ENCODE results near the gene BUD23. TPM values are rescaled to one million over a fixed set of nuclear protein-coding genes. Genes with fewer than 3 reads are reported as not detected.

The BUD23 gene
- polyA plus RNA-seq, 1 donor: 76.7 TPM

DNA sequence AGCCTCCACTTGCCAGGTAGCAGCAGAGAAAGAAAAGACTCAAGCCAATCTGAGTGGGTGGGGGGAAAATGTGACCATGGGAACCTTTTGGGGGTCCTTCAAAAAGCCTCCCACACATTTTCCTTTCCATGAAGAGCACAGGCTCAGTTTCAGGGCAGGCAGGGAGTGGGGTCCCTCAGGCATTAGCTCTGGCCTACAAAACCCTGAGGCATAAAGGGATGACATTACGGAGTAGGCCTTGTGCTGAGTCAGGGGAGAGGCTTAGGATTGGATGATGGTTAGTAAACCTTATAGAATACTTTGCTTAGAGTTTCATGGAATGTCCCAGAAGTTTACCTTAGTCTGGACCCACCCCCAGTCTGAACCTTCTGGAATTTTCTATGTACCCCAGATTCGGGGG, 3.7 kb upstream of the BUD23 start:
- WGBS (ENCODE audit: insufficient coverage, low lambda C conversion rate): no CpG with 5 or more reads among the region's 2 CpGs
- Histone ChIP-seq H3K4me1 (ENCODE audit: control insufficient read depth, insufficient read depth, low read length) (peaks cover 15% of the 10 kb centered on the region), H3K9me3 (ENCODE audit: control insufficient read depth, low read depth, low read length) (no peaks in the 10 kb centered on the region), H3K27me3 (ENCODE audit: control insufficient read depth, insufficient read depth, low read length) (no peaks in the 10 kb centered on the region), H3K36me3 (ENCODE audit: control insufficient read depth, insufficient read depth, low read length) (peaks cover 9% of the 10 kb centered on the region), H3K4me3 (ENCODE audit: low read length) (no peak overlapping the region), H3K27ac (ENCODE audit: low read length) (no peak overlapping the region)
- DNase-seq: no peak

DNA sequence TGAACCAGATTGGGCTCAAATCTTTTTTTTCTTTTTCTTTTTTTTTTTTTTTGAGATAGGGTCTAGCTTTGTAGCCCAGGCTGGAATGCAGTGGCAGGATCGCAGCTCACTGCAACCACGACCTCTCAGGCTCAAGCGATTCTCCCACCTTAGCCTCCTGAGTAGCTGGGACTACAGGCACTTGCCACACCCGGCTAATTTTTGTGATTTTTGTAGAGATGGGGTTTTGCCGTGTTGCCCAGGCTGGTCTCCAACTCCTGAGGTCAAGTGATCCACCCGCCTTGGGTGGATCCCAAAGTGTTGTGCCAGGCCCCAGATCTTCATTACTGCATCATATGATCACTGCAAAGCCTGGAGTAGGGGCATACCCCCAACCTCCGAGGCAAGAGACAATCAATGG, 2.9 kb upstream of the BUD23 start:
- Histone ChIP-seq H3K27ac (ENCODE audit: low read length) (no peak overlapping the region), H3K4me1 (ENCODE audit: control insufficient read depth, insufficient read depth, low read length) (peaks cover 15% of the 10 kb centered on the region)
- DNase-seq: no peak

DNA sequence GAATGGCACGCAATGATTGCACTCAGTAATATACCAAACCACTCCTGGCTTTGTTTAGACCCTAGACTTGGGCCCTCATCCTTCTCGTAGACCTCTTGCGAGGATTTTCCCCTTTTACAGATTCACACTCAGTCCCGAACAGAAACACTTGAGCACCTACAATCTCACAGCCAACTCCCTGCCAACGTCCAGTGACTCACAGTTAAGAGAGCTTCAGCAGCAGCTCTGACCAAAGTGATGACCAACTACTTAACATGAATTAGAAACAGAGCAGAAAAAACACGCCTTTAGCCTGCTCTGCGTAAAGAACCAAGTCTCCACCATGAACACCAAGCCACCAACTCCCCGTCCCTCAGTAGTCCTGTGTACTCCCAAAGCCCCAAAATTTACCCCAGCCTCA, 2.4 kb upstream of the BUD23 start:
- Histone ChIP-seq H3K4me1 (ENCODE audit: control insufficient read depth, insufficient read depth, low read length) (peaks cover 15% of the 10 kb centered on the region), H3K27ac (ENCODE audit: low read length) (no peak overlapping the region), H3K27me3 (ENCODE audit: control insufficient read depth, insufficient read depth, low read length) (no peaks in the 10 kb centered on the region), H3K36me3 (ENCODE audit: control insufficient read depth, insufficient read depth, low read length) (peaks cover 11% of the 10 kb centered on the region), H3K9me3 (ENCODE audit: control insufficient read depth, low read depth, low read length) (no peaks in the 10 kb centered on the region), H3K4me3 (ENCODE audit: low read length) (no peak overlapping the region)
- no peak for DNase-seq
- no CpG with 5 or more reads among the region's 8 CpGs for WGBS (ENCODE audit: insufficient coverage, low lambda C conversion rate)

More for the DNA sequence above, 2.9 kb upstream of the BUD23 start:
- Histone ChIP-seq H3K4me3 (ENCODE audit: low read length) (no peak overlapping the region), H3K27me3 (ENCODE audit: control insufficient read depth, insufficient read depth, low read length) (no peaks in the 10 kb centered on the region), H3K36me3 (ENCODE audit: control insufficient read depth, insufficient read depth, low read length) (peaks cover 11% of the 10 kb centered on the region), H3K9me3 (ENCODE audit: control insufficient read depth, low read depth, low read length) (no peaks in the 10 kb centered on the region)
- no CpG with 5 or more reads among the region's 7 CpGs for WGBS (ENCODE audit: insufficient coverage, low lambda C conversion rate)

DNA sequence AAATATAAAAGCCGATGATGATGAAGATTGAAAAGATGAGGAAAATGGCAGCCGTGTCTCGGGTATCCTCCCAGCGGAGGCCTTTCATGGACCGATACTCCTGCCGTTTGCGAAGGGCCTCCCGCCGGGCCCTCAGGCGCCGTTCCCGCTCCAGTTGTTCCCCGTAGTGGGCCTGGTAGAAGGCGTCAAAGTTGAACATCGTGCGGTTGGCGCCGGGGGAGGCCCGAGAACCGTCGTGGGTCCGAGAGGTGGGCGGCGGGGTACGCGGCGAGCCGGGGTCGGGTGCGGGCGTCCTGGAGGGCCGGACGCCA, 697 bp upstream of the BUD23 start:
- Histone ChIP-seq H3K4me1 (ENCODE audit: control insufficient read depth, insufficient read depth, low read length) (peaks cover 15% of the 10 kb centered on the region), H3K4me3 (ENCODE audit: low read length) (peak overlapping the region; percentile 99), H3K27me3 (ENCODE audit: control insufficient read depth, insufficient read depth, low read length) (no peaks in the 10 kb centered on the region), H3K27ac (ENCODE audit: low read length) (peak overlapping the region; percentile 83), H3K36me3 (ENCODE audit: control insufficient read depth, insufficient read depth, low read length) (peaks cover 24% of the 10 kb centered on the region), H3K9me3 (ENCODE audit: control insufficient read depth, low read depth, low read length) (no peaks in the 10 kb centered on the region)
- WGBS (ENCODE audit: insufficient coverage, low lambda C conversion rate): no CpG with 5 or more reads among the region's 33 CpGs
- DNase-seq: no peak

DNA sequence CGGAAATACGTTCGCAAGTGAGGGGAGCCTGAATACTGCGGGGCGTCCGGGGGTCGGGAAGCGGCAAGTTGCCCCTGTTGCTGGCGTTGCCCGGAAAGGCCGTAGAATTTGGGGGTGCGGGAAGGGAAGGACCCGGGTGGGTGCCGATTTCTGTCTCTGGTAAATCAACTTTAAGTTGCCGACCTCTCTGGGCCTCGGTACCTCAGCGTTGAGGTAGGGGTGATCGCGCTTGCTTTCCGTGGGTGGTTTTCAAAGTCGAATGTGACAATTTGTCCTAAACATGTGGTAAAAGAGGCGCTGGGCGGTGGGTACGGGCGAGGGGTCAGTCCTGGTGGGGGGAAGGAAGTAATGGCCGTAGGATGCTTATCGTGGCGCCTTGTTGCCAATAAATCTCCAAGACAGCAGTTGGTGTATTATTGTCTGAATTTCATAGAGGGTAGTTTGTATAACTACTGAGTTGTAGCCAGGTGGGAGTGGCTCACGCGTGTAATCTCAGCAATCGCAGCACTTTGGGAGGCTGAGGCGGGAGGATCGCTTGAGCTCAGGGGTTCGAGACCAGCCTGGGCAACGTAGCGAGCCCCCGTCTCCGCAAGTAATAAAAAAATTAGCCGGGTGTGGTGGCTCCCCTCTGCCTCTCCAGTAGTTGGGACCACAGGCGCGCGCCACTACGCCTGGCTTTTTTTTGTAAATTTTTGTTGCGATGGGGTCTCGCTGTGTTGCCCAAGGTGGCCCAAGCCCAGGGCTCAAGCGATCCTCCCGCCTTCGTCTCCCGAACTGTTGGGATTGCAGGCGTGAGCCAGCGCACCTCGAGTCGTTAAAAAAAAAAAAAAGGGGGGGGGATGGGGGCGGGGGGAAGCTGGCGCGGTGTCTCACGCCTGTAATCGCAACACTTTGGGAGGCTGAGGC, 644 bp downstream of the BUD23 start:
- peaks cover 15% of the 10 kb centered on the region for H3K4me1 ChIP-seq (ENCODE audit: control insufficient read depth, insufficient read depth, low read length)
- H3K9me3 ChIP-seq (ENCODE audit: control insufficient read depth, low read depth, low read length): no peaks in the 10 kb centered on the region
- no peaks in the 10 kb centered on the region for H3K27me3 ChIP-seq (ENCODE audit: control insufficient read depth, insufficient read depth, low read length)
- peaks cover 26% of the 10 kb centered on the region for H3K36me3 ChIP-seq (ENCODE audit: control insufficient read depth, insufficient read depth, low read length)
- no CpG with 5 or more reads among the region's 58 CpGs for WGBS (ENCODE audit: insufficient coverage, low lambda C conversion rate)
- H3K27ac ChIP-seq (ENCODE audit: low read length): peak overlapping the region; percentile 54
- peak overlapping the region; percentile 99 for H3K4me3 ChIP-seq (ENCODE audit: low read length)
- no peak for DNase-seq

DNA sequence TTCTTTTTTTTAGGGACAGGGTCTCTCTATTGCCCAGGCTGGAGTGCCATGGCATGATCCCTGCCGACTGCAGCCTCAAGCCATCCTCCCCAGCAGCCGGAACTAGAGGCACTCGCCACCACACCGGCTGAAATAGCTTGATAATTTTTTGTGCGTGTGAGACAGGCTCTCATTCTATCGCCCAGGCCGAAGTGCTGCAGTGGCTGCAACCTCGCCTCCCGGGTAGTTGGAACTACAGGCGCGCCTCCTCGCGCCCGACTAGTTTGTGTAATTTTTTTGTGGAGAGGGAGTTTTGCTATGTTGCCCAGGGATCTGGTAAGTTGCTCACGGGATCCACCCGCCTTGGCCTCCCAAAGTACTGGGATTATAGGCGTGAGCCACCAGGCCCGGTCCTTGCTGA, 1.9 kb downstream of the BUD23 start:
- WGBS (ENCODE audit: insufficient coverage, low lambda C conversion rate): 100% methylated on average over 2 of the region's 18 CpGs
- no peaks in the 10 kb centered on the region for H3K9me3 ChIP-seq (ENCODE audit: control insufficient read depth, low read depth, low read length)
- no peak overlapping the region for H3K4me3 ChIP-seq (ENCODE audit: low read length)
- no peak overlapping the region for H3K27ac ChIP-seq (ENCODE audit: low read length)
- no peaks in the 10 kb centered on the region for H3K27me3 ChIP-seq (ENCODE audit: control insufficient read depth, insufficient read depth, low read length)
- H3K36me3 ChIP-seq (ENCODE audit: control insufficient read depth, insufficient read depth, low read length): peaks cover 37% of the 10 kb centered on the region
- peaks cover 15% of the 10 kb centered on the region for H3K4me1 ChIP-seq (ENCODE audit: control insufficient read depth, insufficient read depth, low read length)
- no peak for DNase-seq

DNA sequence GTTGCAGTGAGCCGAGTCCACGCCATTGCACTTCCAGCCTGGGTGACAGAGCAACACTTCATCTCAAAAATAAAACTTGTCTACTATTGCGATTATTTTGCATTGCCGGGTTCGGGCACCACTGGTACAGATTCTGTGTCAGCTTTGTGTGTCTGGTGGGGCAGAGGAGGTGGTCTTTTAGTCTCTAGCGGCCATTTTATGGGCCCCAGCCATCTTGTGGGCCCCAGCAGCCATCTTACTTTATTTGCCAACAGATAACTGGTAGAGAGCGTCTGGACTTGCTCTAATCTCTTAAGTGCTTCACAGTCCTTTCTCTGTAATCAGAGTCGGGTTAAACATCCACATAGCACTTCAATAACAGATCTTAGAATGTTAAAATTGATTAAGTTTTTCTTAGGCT, 4.9 kb downstream of the BUD23 start:
- Histone ChIP-seq H3K27ac (ENCODE audit: low read length) (no peak overlapping the region), H3K9me3 (ENCODE audit: control insufficient read depth, low read depth, low read length) (no peaks in the 10 kb centered on the region), H3K27me3 (ENCODE audit: control insufficient read depth, insufficient read depth, low read length) (no peaks in the 10 kb centered on the region), H3K4me3 (ENCODE audit: low read length) (no peak overlapping the region), H3K36me3 (ENCODE audit: control insufficient read depth, insufficient read depth, low read length) (peaks cover 62% of the 10 kb centered on the region), H3K4me1 (ENCODE audit: control insufficient read depth, insufficient read depth, low read length) (peaks cover 3% of the 10 kb centered on the region)
- WGBS (ENCODE audit: insufficient coverage, low lambda C conversion rate): 67% methylated on average over 1 of the region's 8 CpGs
- DNase-seq: no peak

DNA sequence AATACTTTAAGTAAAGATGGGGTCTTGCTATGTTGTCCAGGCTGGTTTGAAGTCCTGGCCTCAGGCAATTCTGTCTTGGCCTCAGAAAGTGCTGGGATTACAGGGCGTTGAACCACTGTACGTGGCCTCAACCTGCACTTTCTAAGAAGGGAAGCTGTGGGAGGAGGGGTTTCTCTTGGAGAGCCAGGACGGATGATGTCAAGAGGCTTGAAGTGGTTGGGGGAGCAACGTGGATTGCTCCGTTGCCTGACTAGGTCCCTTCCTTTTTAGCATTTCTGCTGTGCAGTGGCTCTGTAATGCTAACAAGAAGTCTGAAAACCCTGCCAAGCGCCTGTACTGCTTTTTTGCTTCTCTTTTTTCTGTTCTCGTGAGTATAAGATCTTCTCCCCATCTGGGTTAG, 7.2 kb downstream of the BUD23 start:
- DNase-seq: no peak
- WGBS (ENCODE audit: insufficient coverage, low lambda C conversion rate): no CpG with 5 or more reads among the region's 7 CpGs
- H3K27ac ChIP-seq (ENCODE audit: low read length): no peak overlapping the region
- H3K27me3 ChIP-seq (ENCODE audit: control insufficient read depth, insufficient read depth, low read length): no peaks in the 10 kb centered on the region
- H3K4me1 ChIP-seq (ENCODE audit: control insufficient read depth, insufficient read depth, low read length): no peaks in the 10 kb centered on the region
- no peak overlapping the region for H3K4me3 ChIP-seq (ENCODE audit: low read length)
- H3K36me3 ChIP-seq (ENCODE audit: control insufficient read depth, insufficient read depth, low read length): peaks cover 81% of the 10 kb centered on the region
- H3K9me3 ChIP-seq (ENCODE audit: control insufficient read depth, low read depth, low read length): no peaks in the 10 kb centered on the region

DNA sequence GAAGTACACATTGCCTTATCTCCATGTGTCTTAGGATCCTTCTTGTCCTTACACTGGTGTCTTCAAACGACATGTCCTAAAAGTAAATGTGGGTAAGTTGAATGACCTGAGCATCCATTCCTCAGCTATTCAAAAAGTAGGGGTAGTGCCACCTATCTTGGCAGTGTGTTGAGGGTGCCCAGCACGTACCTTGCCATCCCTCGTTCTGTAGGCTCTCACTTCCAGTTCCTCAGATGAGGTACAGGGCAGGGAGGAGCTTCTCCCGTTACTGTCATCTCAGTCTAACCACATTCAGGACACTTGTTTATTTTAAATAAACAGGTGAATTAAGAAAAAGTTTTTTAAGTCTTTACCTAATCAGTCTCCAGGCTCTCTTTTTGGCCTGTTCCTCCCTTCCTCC, 13.0 kb downstream of the BUD23 start:
- no peak overlapping the region for H3K4me3 ChIP-seq (ENCODE audit: low read length)
- H3K4me1 ChIP-seq (ENCODE audit: control insufficient read depth, insufficient read depth, low read length): peaks cover 9% of the 10 kb centered on the region
- H3K9me3 ChIP-seq (ENCODE audit: control insufficient read depth, low read depth, low read length): no peaks in the 10 kb centered on the region
- H3K27ac ChIP-seq (ENCODE audit: low read length): no peak overlapping the region
- H3K36me3 ChIP-seq (ENCODE audit: control insufficient read depth, insufficient read depth, low read length): peaks cover 88% of the 10 kb centered on the region
- H3K27me3 ChIP-seq (ENCODE audit: control insufficient read depth, insufficient read depth, low read length): no peaks in the 10 kb centered on the region
- 100% methylated on average over 1 of the region's 4 CpGs for WGBS (ENCODE audit: insufficient coverage, low lambda C conversion rate)
- no peak for DNase-seq

DNA sequence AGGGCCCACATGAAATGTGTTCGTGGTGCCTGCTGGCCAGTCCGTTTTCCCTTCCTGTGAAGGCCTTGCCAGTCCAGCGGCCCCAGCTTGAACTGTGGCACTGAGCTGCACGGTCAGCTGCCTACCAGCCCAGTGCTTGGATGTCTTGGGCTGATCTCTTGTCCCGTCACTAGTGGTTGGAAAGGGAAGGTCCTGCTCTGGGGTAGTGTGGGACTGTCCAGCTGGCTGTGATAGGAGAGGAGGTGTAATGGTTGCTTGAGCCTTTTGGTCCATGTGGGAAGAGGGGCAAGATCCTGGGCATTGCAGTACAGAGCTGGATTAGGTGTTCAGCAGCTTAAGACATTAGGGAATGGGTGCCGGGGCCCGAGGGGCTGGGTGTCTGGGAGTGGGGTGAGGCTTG, 15.0 kb downstream of the BUD23 start:
- Histone ChIP-seq H3K4me1 (ENCODE audit: control insufficient read depth, insufficient read depth, low read length) (peaks cover 25% of the 10 kb centered on the region), H3K9me3 (ENCODE audit: control insufficient read depth, low read depth, low read length) (no peaks in the 10 kb centered on the region), H3K36me3 (ENCODE audit: control insufficient read depth, insufficient read depth, low read length) (peaks cover 83% of the 10 kb centered on the region), H3K27ac (ENCODE audit: low read length) (no peak overlapping the region), H3K27me3 (ENCODE audit: control insufficient read depth, insufficient read depth, low read length) (no peaks in the 10 kb centered on the region), H3K4me3 (ENCODE audit: low read length) (no peak overlapping the region)
- DNase-seq: no peak
- no CpG with 5 or more reads among the region's 7 CpGs for WGBS (ENCODE audit: insufficient coverage, low lambda C conversion rate)

Data from large intestine (tissue), 3 donors.